Subcutaneous adipose tissue (tissue), 4 donors: ENCODE data around the gene LRRFIP1. TPM values are rescaled to one million over a fixed set of nuclear protein-coding genes. Genes with fewer than 3 reads are reported as not detected.

Experiments used
- total RNA-seq, 4 donors: library from RNA; depleted of rRNA; stranded (reverse); fragments of >200 nt; gene quantifications; one replicate each; pipeline ENCODE4 v1.1.0, GENCODE V29; 2016
- TF ChIP-seq, protein P1 (sequence below): fragments of 450-650 bp; IDR thresholded peaks from one replicate; pipeline ENCODE4 v1.5.1; 2016; ENCODE audit warnings: low read depth, mild to moderate bottlenecking, control low read depth, antibody characterized with exemption, moderate library complexity

Gene LRRFIP1
- total RNA-seq, 4 donors from 2014 or later = 85.4 to 130 (median 99.6) TPM

DNA sequence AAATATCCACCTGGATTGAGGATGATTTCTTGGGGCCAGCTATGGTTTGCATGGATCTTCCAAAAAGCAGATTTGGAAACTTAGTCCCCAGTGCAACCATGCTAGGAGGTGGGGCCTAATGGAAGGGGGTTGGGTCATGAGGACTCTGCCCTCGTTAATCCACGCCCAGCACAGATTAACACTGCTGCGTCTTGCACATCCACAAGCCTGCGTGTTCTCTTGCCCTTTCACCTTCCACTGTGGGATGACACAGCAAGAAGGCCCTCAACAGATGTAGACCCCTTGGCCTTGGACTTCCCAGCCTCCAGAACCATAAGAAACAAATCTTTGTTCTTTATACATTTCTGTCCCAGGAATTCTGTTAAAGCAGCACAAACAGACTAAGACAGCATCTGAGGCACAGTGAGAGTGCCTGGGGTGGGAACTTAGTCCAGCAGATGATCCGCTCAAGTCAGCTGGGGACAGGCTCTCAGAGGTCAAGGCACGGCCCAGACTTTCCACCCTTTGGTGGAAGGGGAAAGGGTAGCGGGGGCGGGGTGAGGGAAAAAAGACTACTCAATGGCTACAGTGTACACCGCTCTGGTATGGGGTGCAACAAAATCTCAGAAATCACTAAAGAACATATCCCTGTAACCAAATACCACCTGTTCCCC lies 39.2 kb upstream of the LRRFIP1 start:
- TF ChIP-seq, protein P1, sequence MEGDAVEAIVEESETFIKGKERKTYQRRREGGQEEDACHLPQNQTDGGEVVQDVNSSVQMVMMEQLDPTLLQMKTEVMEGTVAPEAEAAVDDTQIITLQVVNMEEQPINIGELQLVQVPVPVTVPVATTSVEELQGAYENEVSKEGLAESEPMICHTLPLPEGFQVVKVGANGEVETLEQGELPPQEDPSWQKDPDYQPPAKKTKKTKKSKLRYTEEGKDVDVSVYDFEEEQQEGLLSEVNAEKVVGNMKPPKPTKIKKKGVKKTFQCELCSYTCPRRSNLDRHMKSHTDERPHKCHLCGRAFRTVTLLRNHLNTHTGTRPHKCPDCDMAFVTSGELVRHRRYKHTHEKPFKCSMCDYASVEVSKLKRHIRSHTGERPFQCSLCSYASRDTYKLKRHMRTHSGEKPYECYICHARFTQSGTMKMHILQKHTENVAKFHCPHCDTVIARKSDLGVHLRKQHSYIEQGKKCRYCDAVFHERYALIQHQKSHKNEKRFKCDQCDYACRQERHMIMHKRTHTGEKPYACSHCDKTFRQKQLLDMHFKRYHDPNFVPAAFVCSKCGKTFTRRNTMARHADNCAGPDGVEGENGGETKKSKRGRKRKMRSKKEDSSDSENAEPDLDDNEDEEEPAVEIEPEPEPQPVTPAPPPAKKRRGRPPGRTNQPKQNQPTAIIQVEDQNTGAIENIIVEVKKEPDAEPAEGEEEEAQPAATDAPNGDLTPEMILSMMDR = no peak

DNA sequence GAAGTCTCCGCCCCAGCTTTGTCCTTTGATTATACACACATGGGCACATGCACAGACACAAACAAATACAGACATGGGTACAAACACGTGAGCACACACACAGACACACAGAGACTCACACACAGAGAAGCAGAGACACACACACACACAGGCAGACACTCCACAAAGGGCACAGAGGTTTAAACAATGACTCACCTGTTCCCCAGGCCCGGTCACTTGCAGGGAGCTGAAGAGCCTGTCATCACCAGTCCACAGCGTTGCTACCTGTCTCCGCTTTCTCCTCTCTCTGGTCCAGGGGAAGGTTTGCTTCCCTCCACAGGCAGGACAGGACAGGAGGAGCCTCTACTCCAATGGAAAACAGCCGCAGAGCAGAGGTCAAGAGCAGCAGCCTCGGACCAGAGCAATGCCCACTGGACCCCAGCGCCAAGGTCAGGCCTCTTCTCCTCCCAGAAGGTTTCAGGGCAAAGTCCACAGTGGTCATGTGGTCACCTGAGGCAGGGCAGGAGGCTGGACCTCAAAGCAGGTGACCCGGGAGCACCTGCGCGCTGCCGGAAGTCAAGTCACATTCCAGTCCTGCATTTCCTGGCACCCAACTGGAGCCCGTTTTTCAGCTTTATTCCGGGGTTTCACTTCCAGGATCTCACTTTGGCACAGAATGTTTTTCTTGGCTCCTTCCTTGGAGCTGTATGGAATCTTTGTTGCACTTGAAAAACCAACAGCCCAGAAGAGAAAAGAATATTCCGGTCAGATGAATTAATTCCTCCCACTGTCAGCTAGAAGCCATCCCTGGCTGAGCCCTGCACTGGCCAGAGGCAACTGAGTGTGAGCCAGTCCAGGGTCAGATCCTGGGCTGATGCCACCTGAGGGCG lies 36.9 kb upstream of the LRRFIP1 start, which contains the start of gene RAB17:
Gene RAB17 (minus strand): TSS at position 463 of the 869 bp plus-strand sequence. CDS start 4,580 bp downstream, outside the sequence.
- TF ChIP-seq, protein P1 = no peak

DNA sequence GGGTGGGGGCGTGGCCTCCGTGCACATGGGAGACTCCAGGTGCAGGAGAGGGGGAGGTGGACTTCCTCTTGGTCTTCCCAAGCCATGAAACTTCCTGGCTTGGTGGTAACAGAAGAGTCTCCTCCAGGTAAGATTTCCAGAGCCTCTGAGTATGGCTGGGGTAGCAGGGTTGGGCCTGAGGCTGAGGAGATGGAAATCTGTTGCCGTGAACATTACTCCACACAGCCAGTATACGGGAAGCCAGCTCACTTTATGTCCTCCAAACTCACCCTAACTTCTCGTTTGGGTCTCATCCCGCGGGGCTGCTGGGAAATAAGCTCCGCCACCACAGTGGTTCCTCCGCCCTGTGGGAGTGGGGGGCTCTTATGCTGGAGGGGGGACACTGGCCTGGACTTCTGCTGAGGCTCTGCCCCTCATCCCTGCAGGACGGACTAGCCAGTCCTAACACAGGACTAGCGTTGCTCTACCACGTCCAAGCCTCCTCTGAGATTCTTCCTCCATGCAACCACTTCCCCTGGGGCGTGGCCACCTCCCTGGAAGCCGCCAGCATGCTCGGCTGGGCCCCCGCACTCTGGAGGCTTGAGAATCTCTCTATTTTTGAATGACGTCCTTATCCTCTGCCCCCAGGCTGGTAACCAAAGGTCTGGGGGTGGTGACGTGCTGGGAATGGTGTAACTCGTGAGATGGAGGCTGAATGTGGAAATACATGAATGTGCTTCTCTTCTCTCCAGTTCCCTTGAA lies 36.1 kb upstream of the LRRFIP1 start:
- TF ChIP-seq, protein P1 = no peak

DNA sequence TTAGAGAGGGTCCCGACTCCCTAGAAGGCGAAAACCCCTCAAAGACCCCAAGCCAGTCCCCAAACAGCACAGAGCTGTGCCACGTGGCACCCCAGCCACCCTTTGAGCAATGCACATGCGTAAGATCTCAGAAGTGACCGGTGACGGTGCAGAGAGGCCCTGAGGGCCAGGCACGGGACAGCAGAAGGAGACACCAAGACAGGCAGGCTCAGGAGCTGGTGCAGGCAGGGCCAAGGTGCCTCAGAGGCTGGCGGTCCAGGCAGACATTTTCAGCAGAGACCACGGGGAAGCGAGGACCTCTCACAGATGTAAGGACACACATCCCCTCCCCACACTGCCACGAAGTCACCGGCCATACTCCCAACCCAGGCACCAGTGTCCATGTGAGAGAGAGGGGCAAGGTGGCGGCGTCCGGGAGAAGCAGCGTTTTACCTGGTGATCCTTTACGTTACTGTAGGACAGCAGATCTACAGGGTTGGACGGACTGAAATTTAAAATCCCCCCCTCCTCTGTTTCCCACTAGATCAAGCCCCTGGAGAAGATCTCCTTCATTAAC lies 34.9 kb upstream of the LRRFIP1 start:
- TF ChIP-seq, protein P1 = no peak

DNA sequence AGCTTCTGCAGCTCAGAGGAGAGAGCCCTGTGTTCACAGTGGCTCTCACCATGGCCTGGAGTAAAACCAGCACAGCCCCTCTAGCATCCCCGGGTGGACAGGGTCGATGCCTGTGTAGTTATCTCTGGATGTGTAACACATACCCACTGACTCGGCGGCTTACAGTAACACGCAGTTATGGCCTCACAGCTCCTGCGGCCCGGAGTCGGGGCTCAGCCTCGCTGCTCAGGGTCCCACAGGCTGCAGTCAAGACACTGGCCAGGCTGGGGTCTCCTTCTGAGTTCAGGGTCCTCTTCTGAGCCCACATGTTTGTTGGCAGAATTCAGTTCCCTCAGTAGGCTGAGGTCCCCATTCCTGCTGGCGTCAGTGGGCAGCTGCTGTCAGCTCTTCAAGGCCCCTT lies 34.4 kb upstream of the LRRFIP1 start:
- TF ChIP-seq, protein P1 = no peak

DNA sequence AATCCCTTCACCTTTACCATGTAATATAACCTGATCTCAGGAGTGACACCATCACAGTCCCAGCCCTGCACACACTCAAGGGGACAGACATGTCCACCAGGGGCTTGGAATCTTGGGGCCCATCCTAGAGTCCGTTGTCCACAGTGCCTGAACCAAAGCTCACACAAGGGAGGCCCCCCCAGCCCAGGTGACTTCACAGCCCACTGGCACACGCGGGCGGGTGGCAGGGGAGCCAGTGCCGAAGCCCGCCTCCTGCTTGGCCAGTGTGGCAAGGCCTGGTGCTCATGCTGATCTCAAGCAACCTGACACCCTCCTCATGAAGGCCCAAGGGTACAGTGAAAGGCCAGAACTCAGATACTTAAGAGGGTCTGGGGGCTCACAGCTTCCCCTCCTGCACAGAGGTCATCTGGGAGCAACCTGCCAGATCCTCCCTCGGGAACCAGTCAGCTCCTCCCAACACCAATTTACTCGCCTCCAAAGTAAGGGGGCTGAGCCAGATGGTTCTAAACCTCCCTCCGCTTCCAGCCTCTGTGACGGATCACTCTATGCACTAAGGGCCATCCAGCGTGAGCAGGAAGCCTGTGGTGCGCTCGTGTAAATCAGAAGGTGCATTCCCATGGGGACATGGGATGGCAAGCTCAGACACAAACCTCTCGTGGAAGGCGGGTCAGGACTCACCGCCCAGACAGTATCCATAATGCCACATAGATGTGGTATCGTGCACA lies 33.6 kb upstream of the LRRFIP1 start:
- TF ChIP-seq, protein P1 = no peak
